Fibroblast of the aortic adventitia (primary cell): ENCODE results near the gene BTBD16. TPM values are rescaled to one million over a fixed set of nuclear protein-coding genes. Genes with fewer than 3 reads are reported as not detected.

Experiments
- DNase-seq: peaks from one replicate; pipeline ENCODE4 v3.0.0-alpha.2; 2010; ENCODE audit warnings: low read depth
- H3K4me3 ChIP-seq: 2 replicates; pipeline ENCODE4 v1.5.1; 2011; ENCODE audit warnings: low read depth, mild to moderate bottlenecking, control low read depth, low read length, moderate library complexity
- CTCF ChIP-seq: IDR thresholded peaks from 2 replicates; pipeline ENCODE4 v1.5.1; 2011; ENCODE audit warnings: mild to moderate bottlenecking, low read length, control low read depth, inconsistent platforms; ENCODE audit not compliant: insufficient read depth
- total RNA-seq: library from RNA; depleted of rRNA; stranded (reverse); fragments of >200 nt; gene quantifications from 2 replicates; pipeline ENCODE4 v1.2.3, GENCODE V29; 2012; ENCODE audit warnings: low replicate concordance

The BTBD16 gene
- total RNA-seq, 1 donor: 0.09 TPM

DNA sequence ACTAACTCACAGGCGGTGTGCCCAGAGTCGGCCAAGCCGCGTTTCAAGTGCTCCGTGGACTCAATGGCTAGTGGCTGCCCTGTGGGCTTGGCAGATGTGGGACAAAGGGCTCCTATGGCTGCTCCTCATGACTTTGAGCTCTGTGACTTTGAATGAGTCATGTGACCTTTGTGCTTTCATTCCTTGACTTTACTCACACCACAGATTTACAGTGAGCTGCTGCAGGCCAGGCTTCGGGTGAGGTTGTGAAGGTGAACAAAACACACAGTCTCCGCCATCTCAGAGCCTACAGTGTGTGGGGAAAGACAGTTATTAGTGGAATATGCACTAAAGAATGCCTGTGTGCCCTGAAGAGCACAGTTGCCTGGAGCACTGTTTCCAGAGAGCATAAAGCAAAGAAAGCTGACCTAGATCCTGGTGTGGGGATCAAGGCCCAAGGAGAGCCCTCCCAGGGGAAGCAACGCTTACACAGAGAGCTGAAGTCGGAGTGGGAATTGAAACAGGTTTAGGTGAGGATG is 73.7 kb downstream of the BTBD16 start:
- DNase-seq: no peak
- no peak for TF ChIP-seq CTCF
- no peak overlapping the region for H3K4me3 ChIP-seq

GRCh38 chr10:122346326-122346950 is 75.3 kb downstream of the BTBD16 start:
- H3K4me3 ChIP-seq: no peak overlapping the region
- DNase-seq: no peak
- no peak for TF ChIP-seq CTCF

GRCh38 chr10:122347170-122347841 is 76.2 kb downstream of the BTBD16 start:
- H3K4me3 ChIP-seq: no peak overlapping the region
- TF ChIP-seq CTCF: no peak
- DNase-seq: no peak

GRCh38 chr10:122348512-122348911 is 77.4 kb downstream of the BTBD16 start:
- no peak for DNase-seq
- H3K4me3 ChIP-seq: no peak overlapping the region
- no peak for TF ChIP-seq CTCF

DNA sequence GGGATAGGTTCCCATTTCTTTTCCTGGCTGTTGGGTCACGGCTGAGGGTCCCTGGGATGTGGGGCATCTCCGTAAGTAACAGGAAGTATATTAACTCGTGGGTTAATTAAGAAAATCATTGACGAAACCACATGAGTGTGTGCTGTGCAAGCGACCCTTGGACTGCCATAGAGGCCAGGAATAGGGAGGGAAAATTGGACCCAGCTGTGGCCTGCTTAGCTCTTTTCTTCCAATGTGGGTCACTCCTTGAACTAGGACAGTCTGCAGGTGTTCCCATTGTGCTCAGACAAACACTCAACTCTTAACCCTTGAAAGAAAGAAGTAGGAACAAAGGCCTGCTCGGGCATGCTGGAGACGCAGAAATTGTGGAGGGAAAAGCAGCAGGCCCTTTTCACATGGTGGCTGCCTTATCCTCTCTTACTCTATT is 77.9 kb downstream of the BTBD16 start:
- no peak for TF ChIP-seq CTCF
- no peak overlapping the region for H3K4me3 ChIP-seq
- no peak for DNase-seq

DNA sequence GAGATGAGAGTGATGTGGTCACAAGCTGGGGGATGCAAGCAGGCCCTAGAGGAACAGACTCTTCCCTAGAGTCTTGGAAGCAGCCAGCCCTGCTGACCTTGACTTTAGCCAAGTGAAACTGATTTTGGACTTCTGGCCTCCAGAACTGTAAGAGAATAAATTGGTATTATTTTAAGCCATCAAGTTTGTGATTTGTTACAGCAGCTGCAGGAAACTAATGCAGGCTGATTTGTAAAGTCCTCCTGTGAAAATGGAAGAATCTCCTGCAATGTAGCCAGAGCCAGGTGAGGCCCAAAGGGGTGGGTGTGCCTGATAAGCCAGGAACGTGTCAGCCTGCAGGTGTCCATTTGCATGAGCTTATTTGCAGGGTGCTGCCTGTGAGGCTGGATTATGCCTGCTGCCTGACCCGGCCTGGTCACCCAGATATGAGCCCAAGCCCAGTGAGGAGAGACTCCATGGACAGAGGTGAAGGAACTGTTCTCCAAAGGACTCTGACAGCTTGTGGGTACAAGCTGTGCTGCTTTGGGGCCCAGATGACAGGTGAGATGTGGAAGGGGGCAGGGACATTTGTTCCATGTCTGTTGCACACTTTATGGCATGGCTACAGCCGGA is 78.8 kb downstream of the BTBD16 start:
- no peak overlapping the region for H3K4me3 ChIP-seq
- no peak for DNase-seq
- no peak for TF ChIP-seq CTCF
